ENCODE data around the gene SPR.

- TF ChIP-seq EP300 (IDR thresholded peaks at IDR 0.05; ENCODE audit: low read depth in 2 of 2, low read length in 2 of 2) (no peak), EP300 (CRISPR knock-in tag; IDR thresholded peaks at IDR 0.05; ENCODE audit: borderline replicate concordance) (no peak), ZNF672 (CRISPR knock-in tag; IDR thresholded peaks at IDR 0.05) (no peak), ZNF235 (CRISPR knock-in tag; IDR thresholded peaks at IDR 0.05; ENCODE audit: borderline replicate concordance) (no peak), ZFAT (CRISPR knock-in tag; conservative IDR thresholded peaks at IDR 0.05) (no peak), YY1 (IDR thresholded peaks at IDR 0.05; ENCODE audit: insufficient read depth, insufficient replicate concordance, low read depth, low read length) (no peak), ZNF292 (CRISPR knock-in tag; IDR thresholded peaks at IDR 0.05; ENCODE audit: borderline replicate concordance, low read depth) (no peak)
Measured at GRCh38 chr2:72940786-72941185, 53.6 kb downstream of the SPR start.
